Activated T-cell treated with anti-CD3 and anti-CD28 coated beads, Interleukin-2, amount 50 U/mL, for 4 hours (primary cell): ENCODE measurements around the gene VOPP1. TPM values are rescaled to one million over a fixed set of nuclear protein-coding genes. Genes with fewer than 3 reads are reported as not detected.

Source experiments
- ATAC-seq, 2 donors: fragments of 200-7000 bp; cut with Tn5 transposase; one replicate each; pipeline ENCODE4 v1.10.0; 2021
- DNase-seq: peaks from one replicate; pipeline ENCODE4 v3.0.0-alpha.2; 2020
- H3K27me3 Mint-ChIP-seq: one replicate; pipeline ENCODE4 v1.8.0; 2021; ENCODE audit warnings: low read depth, mixed read lengths
- H3K36me3 Mint-ChIP-seq: one replicate; pipeline ENCODE4 v1.8.0; 2022; ENCODE audit warnings: mixed read lengths; ENCODE audit not compliant: insufficient read depth
- H3K4me1 Mint-ChIP-seq: one replicate; pipeline ENCODE4 v1.8.0; 2021; ENCODE audit warnings: low read depth, mixed read lengths
- H3K4me3 Mint-ChIP-seq: one replicate; pipeline ENCODE4 v1.8.0; 2021; ENCODE audit warnings: mild to moderate bottlenecking, moderate library complexity, mixed read lengths
- H3K9me3 Mint-ChIP-seq: one replicate; pipeline ENCODE4 v1.8.0; 2021; ENCODE audit warnings: mixed read lengths
- total RNA-seq, 3 donors: library from RNA; stranded (reverse); gene quantifications; one replicate each; pipeline ENCODE4 v1.2.1, GENCODE V29; 2021

Gene VOPP1
- total RNA-seq, 3 donors from 2014 or later, result 63.6 to 103 (median 99.2) TPM

DNA sequence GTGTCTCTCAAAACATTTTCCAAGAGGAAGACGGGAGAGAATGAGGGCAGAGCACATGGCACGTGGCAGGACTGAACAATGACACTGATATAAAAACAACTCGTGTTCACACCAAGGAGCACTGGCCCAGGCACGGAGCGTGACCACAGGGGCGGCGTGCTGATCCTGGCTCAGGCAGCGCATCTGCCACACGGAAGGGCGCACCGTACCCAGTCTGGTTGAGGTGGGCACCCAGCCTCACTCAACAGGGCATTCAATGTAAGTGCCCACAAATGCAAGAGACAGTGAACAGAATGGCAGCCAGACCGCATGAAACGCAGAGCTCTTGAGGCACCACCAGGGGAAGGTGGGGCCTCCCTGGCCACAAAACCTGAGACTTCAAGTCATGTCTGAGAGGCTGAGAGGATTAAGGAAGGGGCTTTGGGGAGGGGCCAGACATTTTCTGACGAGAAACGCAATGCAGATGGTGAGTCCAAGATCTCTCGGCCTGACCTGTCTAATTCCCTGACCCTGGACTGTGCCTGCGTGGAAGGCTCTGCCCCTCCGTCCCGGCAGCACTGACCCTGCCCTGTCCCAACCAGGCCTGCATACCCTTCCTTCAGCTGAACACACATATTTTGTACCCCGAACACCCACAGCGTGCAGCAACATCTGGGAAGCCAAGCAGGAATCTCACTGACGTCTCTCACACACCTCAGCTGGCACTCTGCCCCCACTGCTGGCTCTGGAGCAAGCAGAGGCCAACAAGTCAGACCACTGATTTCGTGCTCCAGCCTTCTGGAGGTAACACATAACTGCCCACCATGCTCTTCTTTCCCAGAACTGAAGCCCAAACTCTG lies 35.5 kb downstream of the VOPP1 start:
- H3K36me3 Mint-ChIP-seq, result peaks cover 25% of the 10 kb centered on the region
- ATAC-seq (no peak), DNase-seq (no peak)
- H3K4me3 Mint-ChIP-seq, result peak overlapping the region; percentile 29
- no peaks in the 10 kb centered on the region for H3K27me3 Mint-ChIP-seq
- H3K4me1 Mint-ChIP-seq, result peaks cover 92% of the 10 kb centered on the region
- H3K9me3 Mint-ChIP-seq, result no peaks in the 10 kb centered on the region

- Mint-ChIP-seq H3K9me3 (no peaks in the 10 kb centered on the region), H3K27me3 (no peaks in the 10 kb centered on the region), H3K36me3 (peaks cover 24% of the 10 kb centered on the region), H3K4me1 (peaks cover 93% of the 10 kb centered on the region), H3K4me3 (peak overlapping the region; percentile 75)
- DNase-seq (no peak), ATAC-seq (no peak)
Observed at GRCh38 chr7:55535617-55536016, 36.7 kb downstream of the VOPP1 start.

GRCh38 chr7:55534916-55535590 lies 37.2 kb downstream of the VOPP1 start:
- ATAC-seq (peak; percentile 1 to 2), DNase-seq (no peak)
- Mint-ChIP-seq H3K4me3 (peak overlapping the region; percentile 75), H3K9me3 (no peaks in the 10 kb centered on the region), H3K36me3 (peaks cover 20% of the 10 kb centered on the region), H3K27me3 (no peaks in the 10 kb centered on the region), H3K4me1 (peaks cover 95% of the 10 kb centered on the region)

DNA sequence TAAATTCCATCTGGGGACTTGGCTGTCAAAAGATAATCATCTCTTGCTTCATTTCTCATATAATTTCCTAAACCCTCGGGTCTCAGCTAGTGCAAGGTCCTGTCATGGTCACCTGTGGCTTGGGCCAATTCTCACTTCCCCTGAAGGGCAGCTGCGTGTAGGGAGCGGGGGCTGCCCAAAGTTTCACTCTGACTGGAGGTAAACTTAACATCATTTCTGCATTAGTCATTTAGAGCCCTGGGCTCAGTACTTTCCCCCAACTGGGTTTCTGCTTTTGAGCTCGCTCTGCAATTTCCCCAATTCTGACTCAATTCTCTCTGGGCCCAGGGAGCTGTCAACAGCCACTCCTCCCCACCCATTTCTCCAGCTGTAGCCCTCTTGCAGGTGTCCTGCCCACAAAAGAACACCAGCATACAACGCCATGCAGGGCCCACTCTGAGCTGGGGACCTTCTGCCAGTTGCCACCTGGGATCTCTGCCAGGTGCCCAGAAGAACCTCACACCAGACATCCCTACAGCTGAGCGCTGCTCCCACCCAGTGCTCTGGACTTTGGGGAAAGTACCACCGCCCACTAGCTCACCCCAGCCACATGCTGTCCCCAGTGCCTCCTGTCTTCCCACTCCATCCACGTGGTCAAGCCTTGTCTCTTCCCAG lies 37.9 kb downstream of the VOPP1 start:
- Mint-ChIP-seq H3K36me3 (peaks cover 20% of the 10 kb centered on the region), H3K9me3 (no peaks in the 10 kb centered on the region), H3K27me3 (no peaks in the 10 kb centered on the region), H3K4me1 (peaks cover 97% of the 10 kb centered on the region), H3K4me3 (peak overlapping the region; percentile 75)
- ATAC-seq (peak; percentile 72 to 74), DNase-seq (peak; percentile 50)

GRCh38 chr7:55533729-55534080 lies 38.6 kb downstream of the VOPP1 start:
- H3K36me3 Mint-ChIP-seq, result peaks cover 20% of the 10 kb centered on the region
- H3K4me1 Mint-ChIP-seq, result peaks cover 94% of the 10 kb centered on the region
- H3K9me3 Mint-ChIP-seq, result no peaks in the 10 kb centered on the region
- DNase-seq (no peak), ATAC-seq (no peak)
- peak overlapping the region; percentile 75 for H3K4me3 Mint-ChIP-seq
- H3K27me3 Mint-ChIP-seq, result no peaks in the 10 kb centered on the region

- Mint-ChIP-seq H3K36me3 (peaks cover 17% of the 10 kb centered on the region), H3K9me3 (no peaks in the 10 kb centered on the region), H3K4me3 (peak overlapping the region; percentile 75), H3K4me1 (peaks cover 89% of the 10 kb centered on the region), H3K27me3 (no peaks in the 10 kb centered on the region)
- peak; percentile 57 to 60 for ATAC-seq
- peak; percentile 58 for DNase-seq
Observed at GRCh38 chr7:55533050-55533728, 39.1 kb downstream of the VOPP1 start.

- H3K4me3 Mint-ChIP-seq, result peak overlapping the region; percentile 27
- H3K9me3 Mint-ChIP-seq, result no peaks in the 10 kb centered on the region
- H3K27me3 Mint-ChIP-seq, result no peaks in the 10 kb centered on the region
- peaks cover 83% of the 10 kb centered on the region for H3K4me1 Mint-ChIP-seq
- ATAC-seq (peak; percentile 25 to 29), DNase-seq (no peak)
- peaks cover 11% of the 10 kb centered on the region for H3K36me3 Mint-ChIP-seq
Observed at GRCh38 chr7:55532150-55532917, 40.0 kb downstream of the VOPP1 start.

GRCh38 chr7:55531536-55531935 lies 40.8 kb downstream of the VOPP1 start:
- peak overlapping the region; percentile 56 for H3K4me3 Mint-ChIP-seq
- H3K27me3 Mint-ChIP-seq, result no peaks in the 10 kb centered on the region
- no peaks in the 10 kb centered on the region for H3K9me3 Mint-ChIP-seq
- no peak for DNase-seq
- peaks cover 6% of the 10 kb centered on the region for H3K36me3 Mint-ChIP-seq
- H3K4me1 Mint-ChIP-seq, result peaks cover 83% of the 10 kb centered on the region
- peak; percentile 7 to 9 for ATAC-seq

DNA sequence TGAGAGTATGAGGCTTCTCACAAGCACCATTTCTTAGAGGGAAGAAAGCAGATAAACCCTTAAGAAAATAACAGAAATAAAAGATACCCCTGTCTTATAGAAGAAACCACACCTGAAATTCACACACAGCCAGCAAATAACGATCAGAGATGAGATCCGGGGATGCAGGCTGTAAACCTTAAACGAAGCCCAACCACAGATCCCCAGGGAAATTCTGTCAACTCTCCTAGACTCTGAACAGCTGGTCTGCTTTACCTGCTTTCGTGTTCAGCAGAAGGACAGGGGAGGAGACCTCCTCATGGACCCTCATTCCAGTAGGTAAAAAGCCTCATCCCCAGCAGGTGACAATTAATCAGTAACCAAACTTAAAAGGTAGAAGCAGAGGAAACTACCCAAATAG lies 45.0 kb downstream of the VOPP1 start:
- H3K27me3 Mint-ChIP-seq, result no peaks in the 10 kb centered on the region
- H3K9me3 Mint-ChIP-seq, result no peaks in the 10 kb centered on the region
- H3K4me3 Mint-ChIP-seq, result no peak overlapping the region
- DNase-seq, result no peak
- H3K36me3 Mint-ChIP-seq, result no peaks in the 10 kb centered on the region
- ATAC-seq, result no peak
- peaks cover 76% of the 10 kb centered on the region for H3K4me1 Mint-ChIP-seq

DNA sequence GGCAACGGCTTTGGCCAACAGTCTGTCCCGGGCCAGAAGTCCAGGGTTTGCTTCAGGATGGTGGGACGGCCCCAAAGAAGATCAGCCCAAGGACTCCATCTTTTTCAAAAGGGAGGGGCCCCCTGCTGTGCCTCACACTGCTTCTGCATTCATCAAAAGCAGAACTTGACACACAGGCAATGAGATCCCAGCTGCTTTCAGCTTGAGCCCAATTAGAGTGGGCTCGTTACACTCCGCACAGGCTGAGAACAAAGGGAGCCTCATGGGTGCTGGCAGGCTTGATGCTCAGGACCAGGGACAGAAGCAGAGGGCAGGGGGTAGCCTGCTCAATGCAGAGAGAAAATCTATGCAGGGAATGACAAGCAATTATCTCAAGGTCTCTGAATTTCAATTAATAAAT lies 45.5 kb downstream of the VOPP1 start:
- no peak for ATAC-seq
- Mint-ChIP-seq H3K9me3 (no peaks in the 10 kb centered on the region), H3K4me3 (no peak overlapping the region), H3K4me1 (peaks cover 74% of the 10 kb centered on the region), H3K27me3 (no peaks in the 10 kb centered on the region), H3K36me3 (peaks cover 2% of the 10 kb centered on the region)
- DNase-seq, result no peak

DNA sequence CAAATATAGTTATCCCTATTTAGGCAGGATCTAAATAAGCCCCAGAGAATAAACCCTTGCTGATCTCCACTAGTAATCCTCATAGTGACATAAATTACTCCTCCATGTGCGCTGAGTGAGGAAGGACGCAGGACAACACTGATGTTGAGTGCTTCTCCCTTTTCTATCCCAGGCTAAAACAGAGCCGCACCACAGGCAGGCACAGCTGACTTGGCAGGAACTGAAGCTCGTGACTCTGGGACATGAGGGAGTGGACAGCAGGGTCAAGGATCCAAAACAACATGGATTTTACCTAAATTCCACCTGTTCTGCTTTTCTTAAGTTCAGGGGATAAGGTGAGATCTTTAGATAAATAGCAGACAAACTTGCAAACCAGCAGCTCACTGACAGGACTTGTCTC lies 46.0 kb downstream of the VOPP1 start:
- Mint-ChIP-seq H3K4me3 (no peak overlapping the region), H3K27me3 (no peaks in the 10 kb centered on the region), H3K9me3 (no peaks in the 10 kb centered on the region), H3K36me3 (peaks cover 3% of the 10 kb centered on the region), H3K4me1 (peaks cover 73% of the 10 kb centered on the region)
- ATAC-seq (no peak), DNase-seq (no peak)

DNA sequence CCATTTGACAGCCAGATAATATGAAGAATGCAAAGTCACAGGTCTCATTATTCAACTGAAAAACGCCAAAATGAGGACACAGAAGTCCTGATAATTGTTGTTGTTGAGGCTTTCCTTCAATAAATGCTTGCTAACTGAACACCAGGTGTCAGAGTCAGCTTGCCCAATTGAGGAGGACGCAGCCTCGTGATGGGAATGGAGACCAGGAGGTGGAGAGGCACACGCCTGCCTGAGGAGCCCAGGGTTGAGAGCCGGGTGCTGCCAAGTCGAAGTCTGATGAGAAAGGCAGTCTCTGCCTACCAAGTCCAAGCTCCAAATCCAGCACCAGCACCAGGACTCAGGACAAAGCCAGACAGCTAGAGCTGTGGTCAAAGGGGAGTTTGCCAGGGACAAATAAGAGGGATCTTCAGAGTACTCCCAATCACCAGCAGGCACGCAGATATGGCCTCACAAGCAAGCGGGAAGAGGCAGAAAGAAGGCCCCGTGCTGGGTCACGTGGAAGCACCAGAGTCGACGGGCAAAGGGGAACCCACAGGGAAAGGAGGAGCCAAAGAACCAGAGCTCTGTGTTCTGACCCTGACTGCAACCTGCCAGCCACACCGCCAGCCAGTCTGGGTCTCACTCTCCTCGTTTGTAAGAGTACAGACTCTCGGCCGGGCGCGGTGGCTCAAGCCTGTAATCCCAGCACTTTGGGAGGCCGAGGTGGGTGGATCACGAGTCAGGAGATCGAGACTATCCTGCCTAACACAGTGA lies 47.6 kb downstream of the VOPP1 start:
- no peak for DNase-seq
- H3K4me3 Mint-ChIP-seq, result no peak overlapping the region
- ATAC-seq, result no peak
- H3K36me3 Mint-ChIP-seq, result peaks cover 10% of the 10 kb centered on the region
- H3K9me3 Mint-ChIP-seq, result no peaks in the 10 kb centered on the region
- no peaks in the 10 kb centered on the region for H3K27me3 Mint-ChIP-seq
- H3K4me1 Mint-ChIP-seq, result peaks cover 68% of the 10 kb centered on the region

GRCh38 chr7:55523366-55523765 lies 48.9 kb downstream of the VOPP1 start:
- H3K4me3 Mint-ChIP-seq, result no peak overlapping the region
- DNase-seq, result no peak
- no peaks in the 10 kb centered on the region for H3K9me3 Mint-ChIP-seq
- peaks cover 76% of the 10 kb centered on the region for H3K4me1 Mint-ChIP-seq
- H3K36me3 Mint-ChIP-seq, result peaks cover 22% of the 10 kb centered on the region
- ATAC-seq, result peak in 1 of 2 donors; percentile 23
- H3K27me3 Mint-ChIP-seq, result no peaks in the 10 kb centered on the region
